HG02970 (cell line): ENCODE measurements around the gene TM2D3.

Source experiments
- ATAC-seq: cut with Tn5 transposase; IDR thresholded peaks from one replicate; pipeline ENCODE4 v1.9.1; 2021; ENCODE audit warnings: mild to moderate bottlenecking, moderate library complexity, moderate number of reproducible peaks; ENCODE audit not compliant: unreplicated experiment, low FRiP score

TM2D3 gene

DNA sequence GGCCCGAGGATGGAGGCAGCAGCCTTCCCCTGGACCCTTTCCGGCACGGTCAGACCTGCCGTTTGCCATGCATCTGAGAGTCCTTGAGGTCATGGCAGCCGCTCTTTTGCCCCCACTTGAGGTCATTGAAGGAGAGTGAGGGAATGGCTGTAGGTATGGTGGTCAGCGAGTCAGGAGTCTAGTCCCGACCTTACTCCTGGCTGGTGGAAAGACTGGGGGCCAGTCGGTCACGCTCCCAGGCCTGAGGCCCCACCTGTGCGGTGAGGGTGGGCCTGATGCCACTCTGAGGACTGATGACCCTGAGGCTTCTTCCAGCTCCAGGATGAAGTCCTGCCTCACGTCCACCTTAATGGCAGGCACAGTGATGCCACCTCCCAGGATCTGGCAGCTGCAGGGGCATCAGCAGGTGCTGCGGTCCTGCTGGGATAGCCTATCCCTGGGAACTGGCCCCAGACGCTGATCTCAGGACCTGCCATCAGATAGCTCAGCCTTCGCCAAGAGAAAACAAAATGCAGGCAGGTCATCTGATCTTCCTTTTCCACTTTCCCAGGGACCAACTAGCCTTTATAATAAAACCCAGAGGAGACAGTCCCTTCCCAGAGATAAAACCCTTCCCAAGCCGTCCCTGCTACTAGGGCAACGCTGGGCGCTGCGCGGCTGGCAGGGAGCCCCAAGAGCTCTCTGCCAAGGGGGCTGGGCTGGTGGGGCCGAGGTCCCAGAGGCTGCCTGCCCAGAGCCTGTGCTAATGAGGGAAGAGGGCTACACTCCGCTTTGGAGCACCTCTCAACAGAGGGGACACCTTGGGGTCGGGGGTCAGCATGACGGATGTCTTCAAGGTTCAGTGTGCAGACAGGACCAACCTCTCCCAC lies 42.2 kb downstream of the TM2D3 start:
- ATAC-seq: no peak

DNA sequence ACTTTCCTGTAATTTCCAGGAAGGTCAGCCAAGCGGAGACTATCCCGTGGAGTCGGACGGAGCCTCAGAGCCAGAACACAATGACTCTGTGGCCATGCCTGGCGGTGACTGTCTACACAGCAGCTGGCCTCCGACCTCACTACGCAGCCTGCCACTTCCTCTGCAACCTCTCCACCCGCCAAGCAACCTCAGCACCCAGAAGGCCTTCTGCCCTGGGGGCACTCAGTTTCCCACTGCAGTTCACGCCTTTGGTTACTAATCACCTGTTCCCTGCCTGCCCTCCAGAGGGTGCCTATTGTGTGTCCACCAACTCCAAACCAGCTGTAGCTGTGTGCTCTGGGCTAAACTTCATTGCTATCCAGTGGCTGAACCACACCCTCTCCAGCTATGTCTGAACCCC lies 44.0 kb downstream of the TM2D3 start:
- no peak for ATAC-seq

DNA sequence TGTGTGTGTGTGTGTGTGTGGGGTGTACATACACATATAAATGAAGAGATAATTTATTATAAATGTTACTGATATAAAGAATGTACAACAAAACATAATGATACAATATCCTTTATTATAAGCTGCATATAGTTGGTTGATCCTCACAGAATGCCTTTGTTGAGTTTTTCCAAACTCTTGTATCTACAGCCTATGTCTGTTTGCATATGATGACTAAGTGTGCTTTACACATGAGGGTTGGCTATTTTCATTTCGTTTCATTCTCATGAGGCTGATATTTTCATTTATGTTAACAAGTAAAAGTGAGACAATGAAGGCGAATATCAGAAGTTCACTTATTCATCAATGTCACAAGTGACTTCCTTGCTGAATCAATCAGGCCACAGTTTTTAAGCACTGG lies 45.1 kb downstream of the TM2D3 start:
- ATAC-seq: no peak

DNA sequence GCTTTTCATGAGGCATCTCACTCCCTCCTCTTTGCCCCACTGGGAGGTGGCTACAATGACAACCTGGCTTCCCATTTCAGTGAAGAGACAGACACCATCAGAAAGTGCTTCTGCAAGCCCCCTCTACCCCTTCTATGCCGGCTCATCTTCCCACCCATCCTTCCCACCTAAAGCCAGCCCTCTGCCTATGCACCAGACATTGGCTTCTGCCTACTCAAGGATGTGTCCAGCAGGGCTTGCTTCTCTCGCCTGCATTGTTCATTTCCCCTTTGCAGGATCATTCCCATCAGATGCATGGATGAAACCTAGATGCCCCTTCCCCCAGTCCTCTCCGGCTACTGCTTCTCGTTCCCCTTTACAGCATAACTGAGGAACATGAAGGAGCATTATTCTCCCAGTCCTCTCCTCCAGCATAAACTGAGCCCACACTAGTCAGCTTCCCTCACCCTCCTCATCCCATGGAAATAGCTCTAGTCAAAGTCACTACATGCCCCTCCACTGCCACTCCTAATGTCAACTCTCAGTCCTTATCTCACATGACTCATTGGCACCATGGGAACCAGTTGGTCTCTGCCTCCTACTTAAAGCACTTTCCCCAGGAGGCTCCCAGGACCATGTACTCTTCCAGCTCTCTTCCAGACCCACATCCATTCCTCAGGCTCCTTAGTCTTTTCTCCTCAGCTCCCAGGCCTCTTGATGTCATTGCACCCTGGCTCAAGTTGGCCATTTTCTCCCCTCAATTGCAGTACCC lies 47.9 kb downstream of the TM2D3 start:
- ATAC-seq: no peak

DNA sequence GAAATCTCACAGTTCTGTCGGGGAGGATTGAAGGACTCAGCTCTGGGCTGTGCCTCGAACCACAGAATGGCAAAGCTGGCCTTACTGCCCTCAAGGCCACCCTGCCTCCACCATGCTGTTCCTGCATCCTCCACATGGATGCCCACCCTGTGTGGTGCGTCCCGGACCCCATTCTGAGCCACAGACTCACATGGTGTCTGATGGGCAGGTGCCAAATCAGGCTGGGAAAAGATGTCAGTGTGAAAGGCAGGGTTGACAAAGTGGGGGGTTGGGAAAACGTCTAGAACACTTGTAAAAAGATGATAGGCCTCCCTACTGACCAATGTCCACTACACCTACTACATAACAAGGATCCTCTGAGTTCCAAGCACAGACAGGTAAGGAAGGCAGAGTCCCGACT lies 49.4 kb downstream of the TM2D3 start:
- ATAC-seq: no peak

DNA sequence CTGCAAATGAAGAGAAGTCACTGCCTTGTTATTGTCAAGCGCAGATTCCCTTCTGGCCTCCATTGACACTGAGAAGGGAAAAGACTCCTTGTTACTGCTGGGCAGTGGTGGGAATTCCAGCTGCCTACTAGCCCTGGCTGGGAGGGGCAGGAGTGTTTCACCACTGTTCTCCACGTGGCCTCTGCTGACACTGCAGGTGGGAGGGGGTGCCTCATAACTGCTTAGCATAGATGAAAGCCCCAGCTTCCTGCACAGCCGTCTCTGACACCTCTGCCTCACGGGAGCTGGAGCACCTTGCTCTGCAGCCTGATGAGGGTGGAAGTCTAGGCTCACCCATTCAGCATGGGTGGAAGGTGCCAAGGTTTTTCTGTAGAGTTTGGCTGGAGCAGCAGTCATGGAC lies 52.1 kb downstream of the TM2D3 start:
- no peak for ATAC-seq

DNA sequence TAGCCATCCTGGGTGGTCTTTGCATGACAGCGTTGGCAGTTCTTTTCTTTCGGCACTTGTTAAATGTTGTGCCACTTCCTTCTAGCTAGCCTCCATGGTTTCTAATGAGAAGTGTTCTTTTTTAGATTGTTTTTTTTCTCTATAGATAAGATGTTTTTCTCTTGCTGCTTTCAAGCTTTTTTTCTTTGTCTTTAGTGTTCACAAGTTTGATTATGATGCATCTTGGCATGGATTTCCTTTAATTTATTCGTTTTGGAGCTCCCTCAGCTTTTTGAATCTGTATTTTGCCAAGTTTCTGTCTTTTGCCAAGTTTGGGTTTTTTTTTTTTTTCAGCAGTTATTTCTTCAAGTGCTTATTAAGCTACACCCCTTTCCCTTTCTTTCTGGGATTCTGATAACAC lies 53.1 kb downstream of the TM2D3 start:
- no peak for ATAC-seq

DNA sequence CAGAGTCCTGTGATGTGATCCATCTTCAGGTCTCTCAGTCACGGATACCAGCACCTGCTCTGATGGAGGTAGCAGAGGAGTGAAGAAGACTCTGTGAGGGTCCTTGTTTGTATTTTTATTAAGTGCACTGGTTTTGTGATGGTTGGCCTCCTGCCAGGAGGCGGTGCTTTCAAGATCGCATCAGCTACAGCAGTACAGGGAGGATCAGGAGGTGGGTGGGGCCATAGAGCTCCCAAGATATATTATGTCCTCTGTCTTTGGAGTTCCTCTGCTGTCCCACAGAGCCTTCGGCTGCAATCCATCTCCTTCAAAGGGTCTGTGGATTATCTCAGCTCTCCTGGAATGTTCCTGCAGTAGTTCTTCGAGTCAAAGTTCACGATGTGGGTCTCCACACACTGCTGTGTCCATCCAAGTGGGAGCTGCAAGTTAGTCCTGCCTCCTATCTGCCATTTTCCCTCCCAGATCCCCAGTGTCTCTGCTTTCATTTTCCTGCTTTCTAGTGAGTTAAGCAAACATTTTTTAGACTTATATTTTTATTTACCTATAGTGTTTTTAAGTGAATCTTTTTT lies 54.7 kb downstream of the TM2D3 start:
- no peak for ATAC-seq

DNA sequence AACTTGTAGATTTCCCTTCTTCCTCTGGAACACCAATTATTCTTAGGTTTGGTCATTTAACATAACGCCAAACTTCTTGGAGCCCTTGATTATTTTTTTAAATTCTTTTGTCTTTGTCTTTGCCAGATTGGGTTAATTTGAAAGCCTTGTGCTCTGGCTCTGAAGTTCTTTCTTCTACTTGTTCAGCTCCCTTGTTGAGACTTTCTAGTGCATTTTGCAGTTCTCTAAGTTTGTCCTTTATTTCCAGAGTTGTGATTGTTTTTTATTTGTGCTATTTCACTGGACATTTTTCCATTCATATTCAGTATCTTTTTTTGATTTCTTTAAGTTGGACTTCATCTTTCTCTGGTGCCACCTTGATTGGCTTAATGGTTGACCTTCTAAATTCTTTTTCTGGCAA lies 55.5 kb downstream of the TM2D3 start:
- no peak for ATAC-seq
